PC-9 (cell line): ENCODE data around the gene ZKSCAN4. TPM values are rescaled to one million over a fixed set of nuclear protein-coding genes. Genes with fewer than 3 reads are reported as not detected.

Experiments
- BruUV-seq: library from RNA; stranded (reverse); fragments of 400-500 nt; replicated peaks from 2 replicates; lab custom pipeline; 2021; lab: Mats Ljungman, UMichigan
- CTCF ChIA-PET: fragments of 300-600 bp; sonication (Branson Sonifier 250); formaldehyde crosslinking; loops from one replicate; lab custom pipeline; 2022; ENCODE audit warnings: antibody characterized with exemption; lab: Charles Lee
- POLR2A ChIA-PET: fragments of 300-600 bp; sonication (Branson Sonifier 250); formaldehyde crosslinking; loops from one replicate; lab custom pipeline; 2022; ENCODE audit warnings: antibody characterized with exemption; ENCODE audit not compliant: unreplicated experiment; lab: Charles Lee
- DNase-seq, 2 experiments: peaks; one replicate each; pipeline versions ENCODE4 v3.0.0 to v3.0.0-alpha.2; 2015 to 2022; ENCODE audit warnings: mixed read lengths in 1 of 2
- H2AFZ ChIP-seq: fragments of 200-600 bp; sonication (generic); 2 replicates; pipeline ENCODE4 v1.8.1; 2017; ENCODE audit warnings: antibody characterized with exemption
- H3F3A ChIP-seq: fragments of 200-600 bp; sonication (generic); 2 replicates; pipeline ENCODE4 v1.8.1; 2017; ENCODE audit warnings: antibody characterized with exemption, mild to moderate bottlenecking, low read depth; ENCODE audit not compliant: insufficient read depth
- H3K27ac ChIP-seq: fragments of 200-600 bp; sonication (generic); 2 replicates; pipeline ENCODE4 v1.6.1; 2016; ENCODE audit warnings: mixed run types
- H3K27me3 ChIP-seq: fragments of 200-600 bp; sonication (generic); 2 replicates; pipeline ENCODE4 v1.6.1; 2016; ENCODE audit warnings: low read depth, mixed run types; ENCODE audit not compliant: insufficient read depth
- H3K36me3 ChIP-seq: fragments of 200-600 bp; sonication (generic); 2 replicates; pipeline ENCODE4 v1.6.1; 2016; ENCODE audit warnings: low read depth, mixed run types
- H3K4me1 ChIP-seq: fragments of 200-600 bp; sonication (generic); replicated peaks from 2 replicates; pipeline ENCODE4 v1.6.1; 2016; ENCODE audit warnings: mixed run types; ENCODE audit not compliant: insufficient read depth
- H3K4me2 ChIP-seq: fragments of 200-600 bp; sonication (generic); 2 replicates; pipeline ENCODE4 v1.6.1; 2017; ENCODE audit warnings: mixed run types
- H3K4me3 ChIP-seq: fragments of 200-600 bp; sonication (generic); 2 replicates; pipeline ENCODE4 v1.6.1; 2016; ENCODE audit warnings: mixed run types
- H3K79me2 ChIP-seq: fragments of 200-600 bp; sonication (generic); 2 replicates; pipeline ENCODE4 v1.6.1; 2017; ENCODE audit warnings: low read depth, mixed run types
- H3K9me2 ChIP-seq: fragments of 200-600 bp; sonication (generic); 2 replicates; pipeline ENCODE4 v1.8.1; 2017; ENCODE audit warnings: mild to moderate bottlenecking; ENCODE audit not compliant: insufficient read depth
- H3K9me3 ChIP-seq: fragments of 200-600 bp; sonication (generic); 2 replicates; pipeline ENCODE4 v1.8.1; 2016; ENCODE audit warnings: low read depth; ENCODE audit not compliant: insufficient read depth
- H4K20me1 ChIP-seq: fragments of 200-600 bp; sonication (generic); 2 replicates; pipeline ENCODE4 v1.8.1; 2017; ENCODE audit not compliant: insufficient read depth
- EZH2 ChIP-seq: fragments of 200-600 bp; sonication (generic); IDR thresholded peaks from 2 replicates; pipeline ENCODE4 v1.8.0; 2017; ENCODE audit warnings: antibody characterized with exemption, low read depth
- intact Hi-C: fragments of 100-400 bp; cut with micrococcal nuclease; formaldehyde crosslinking; loops from one replicate; pipeline ENCODE4 v1.10.0; 2022; ENCODE audit not compliant: unreplicated experiment
- total RNA-seq: library from RNA; stranded (reverse); gene quantifications from 2 replicates; pipeline ENCODE4 v1.2.3, GENCODE V29; 2021
- TF ChIP-seq, protein P1 (sequence below): fragments of 200-600 bp; sonication (generic); conservative IDR thresholded peaks from 2 replicates; pipeline ENCODE4 v1.6.1; 2017; ENCODE audit warnings: mixed run types, antibody characterized with exemption, mild to moderate bottlenecking, moderate library complexity

The ZKSCAN4 gene
- total RNA-seq, 1 experiment from 2014 or later: 6.7 TPM

- H3K27ac ChIP-seq: no peak overlapping the region
- POLR2A ChIA-PET: no interaction called here
Measured at GRCh38 chr6:28207510-28208110, 44.5 kb downstream of the ZKSCAN4 start.

GRCh38 chr6:28206928-28207509, 45.0 kb downstream of the ZKSCAN4 start:
- Histone ChIP-seq H3K4me1 (peaks cover 12% of the 10 kb centered on the region), H3K27me3 (peaks cover 16% of the 10 kb centered on the region), H3K36me3 (no peaks in the 10 kb centered on the region), H3K4me3 (peak overlapping the region; percentile 33; the same call in 1 of the 2 replicates), H3K79me2 (no peaks in the 10 kb centered on the region), H2AFZ (peak overlapping the region; percentile 62; the same call in 1 of the 2 replicates), H3F3A (peaks cover 15% of the 10 kb centered on the region), H3K4me2 (peak overlapping the region; percentile 53; the same call in 1 of the 2 replicates), H4K20me1 (no peaks in the 10 kb centered on the region), H3K9me3 (no peaks in the 10 kb centered on the region), H3K27ac (no peak overlapping the region), H3K9me2 (no peaks in the 10 kb centered on the region)
- CTCF ChIA-PET: no interaction called here
- no TSS peak for BruUV-seq
- TF ChIP-seq, protein P1, sequence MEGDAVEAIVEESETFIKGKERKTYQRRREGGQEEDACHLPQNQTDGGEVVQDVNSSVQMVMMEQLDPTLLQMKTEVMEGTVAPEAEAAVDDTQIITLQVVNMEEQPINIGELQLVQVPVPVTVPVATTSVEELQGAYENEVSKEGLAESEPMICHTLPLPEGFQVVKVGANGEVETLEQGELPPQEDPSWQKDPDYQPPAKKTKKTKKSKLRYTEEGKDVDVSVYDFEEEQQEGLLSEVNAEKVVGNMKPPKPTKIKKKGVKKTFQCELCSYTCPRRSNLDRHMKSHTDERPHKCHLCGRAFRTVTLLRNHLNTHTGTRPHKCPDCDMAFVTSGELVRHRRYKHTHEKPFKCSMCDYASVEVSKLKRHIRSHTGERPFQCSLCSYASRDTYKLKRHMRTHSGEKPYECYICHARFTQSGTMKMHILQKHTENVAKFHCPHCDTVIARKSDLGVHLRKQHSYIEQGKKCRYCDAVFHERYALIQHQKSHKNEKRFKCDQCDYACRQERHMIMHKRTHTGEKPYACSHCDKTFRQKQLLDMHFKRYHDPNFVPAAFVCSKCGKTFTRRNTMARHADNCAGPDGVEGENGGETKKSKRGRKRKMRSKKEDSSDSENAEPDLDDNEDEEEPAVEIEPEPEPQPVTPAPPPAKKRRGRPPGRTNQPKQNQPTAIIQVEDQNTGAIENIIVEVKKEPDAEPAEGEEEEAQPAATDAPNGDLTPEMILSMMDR: no peak
- TF ChIP-seq EZH2: no peak
- intact Hi-C loops: no loop called here
- POLR2A ChIA-PET: no interaction called here
- DNase-seq: no peak

More at GRCh38 chr6:28207510-28208110, 44.5 kb downstream of the ZKSCAN4 start:
- BruUV-seq: no TSS peak
- Histone ChIP-seq H3K36me3 (no peaks in the 10 kb centered on the region), H4K20me1 (no peaks in the 10 kb centered on the region), H3F3A (peaks cover 21% of the 10 kb centered on the region), H3K27me3 (peaks cover 16% of the 10 kb centered on the region), H3K9me3 (no peaks in the 10 kb centered on the region), H3K4me1 (peaks cover 12% of the 10 kb centered on the region), H3K4me3 (peak overlapping the region; percentile 33; the same call in 1 of the 2 replicates), H3K4me2 (peak overlapping the region; percentile 53; the same call in 1 of the 2 replicates), H3K79me2 (no peaks in the 10 kb centered on the region), H2AFZ (peak overlapping the region; percentile 62; the same call in 1 of the 2 replicates), H3K9me2 (no peaks in the 10 kb centered on the region)
- intact Hi-C loops: no loop called here
- TF ChIP-seq EZH2: no peak
- no peak for DNase-seq
- CTCF ChIA-PET: no interaction called here

GRCh38 chr6:28206527-28206926, 45.5 kb downstream of the ZKSCAN4 start:
- Histone ChIP-seq H3K79me2 (no peaks in the 10 kb centered on the region), H3F3A (peaks cover 10% of the 10 kb centered on the region), H2AFZ (no peak overlapping the region)

More at GRCh38 chr6:28206527-28206926, 45.5 kb downstream of the ZKSCAN4 start:
- ChIA-PET CTCF (no interaction called here), POLR2A (no interaction called here)
- Histone ChIP-seq H3K9me3 (no peaks in the 10 kb centered on the region), H3K27me3 (peaks cover 16% of the 10 kb centered on the region), H3K27ac (no peak overlapping the region), H3K4me1 (peaks cover 8% of the 10 kb centered on the region), H3K9me2 (no peaks in the 10 kb centered on the region), H3K4me3 (no peak overlapping the region), H4K20me1 (no peaks in the 10 kb centered on the region), H3K36me3 (no peaks in the 10 kb centered on the region), H3K4me2 (no peak overlapping the region)
- no peak for DNase-seq
- intact Hi-C loops: no loop called here
- no TSS peak for BruUV-seq
- no peak for TF ChIP-seq EZH2
- TF ChIP-seq, protein P1: no peak
